Activated T-cell treated with anti-CD3 and anti-CD28 coated beads for 48 hours (primary cell): ENCODE measurements around the gene DLG2.
"Not testable (repeated sequence)": the region's sequence is repeated elsewhere in the genome, so short reads cannot be mapped to it uniquely, and the experiment has no call there.

ENCODE experiments used
- DNase-seq: peaks from one replicate; pipeline ENCODE4 v3.0.0-alpha.2; 2020; ENCODE audit warnings: low read depth

Gene DLG2

DNA sequence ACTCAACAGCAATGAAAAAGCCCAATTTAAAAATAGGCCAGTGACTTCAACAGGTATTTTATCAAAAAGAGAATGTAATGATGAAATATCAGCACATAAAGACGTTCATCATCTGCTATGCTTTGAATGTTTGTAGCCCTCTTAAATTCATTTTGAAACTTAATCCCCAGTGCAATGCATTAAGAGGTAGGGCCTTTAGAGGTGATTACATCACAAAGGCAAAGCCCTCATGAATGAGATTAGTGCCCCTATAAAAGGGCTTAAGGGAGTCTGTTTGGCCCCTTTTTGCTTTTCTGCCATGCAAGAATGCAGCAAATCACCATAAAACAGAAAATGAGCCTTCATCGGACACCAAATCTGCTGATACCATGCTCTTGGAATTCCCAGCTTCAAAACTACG is 637.0 kb downstream of the DLG2 start:
- DNase-seq: no peak

DNA sequence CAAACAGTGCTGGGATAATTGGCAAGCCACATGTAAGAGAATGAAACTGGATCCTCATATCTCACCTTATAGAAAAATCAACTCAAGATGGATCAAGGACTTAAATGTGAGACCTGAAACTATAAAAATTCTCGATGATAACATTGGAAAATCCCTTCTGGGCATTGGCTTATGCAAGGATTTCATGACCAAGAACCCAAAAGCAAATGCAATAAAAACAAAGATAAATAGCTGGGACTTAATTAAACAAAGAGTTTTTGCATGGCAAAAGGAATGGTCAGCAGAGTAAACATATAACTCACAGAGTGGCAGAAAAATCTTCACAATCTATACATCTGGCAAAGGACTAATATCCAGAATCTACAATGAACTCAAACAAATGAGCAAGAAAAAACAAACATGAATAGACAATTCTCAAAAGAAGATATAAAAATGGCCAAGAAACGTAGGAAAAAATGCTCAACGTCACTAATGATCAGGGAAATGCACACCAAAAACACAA is 639.4 kb downstream of the DLG2 start:
- not testable (repeated sequence) for DNase-seq

DNA sequence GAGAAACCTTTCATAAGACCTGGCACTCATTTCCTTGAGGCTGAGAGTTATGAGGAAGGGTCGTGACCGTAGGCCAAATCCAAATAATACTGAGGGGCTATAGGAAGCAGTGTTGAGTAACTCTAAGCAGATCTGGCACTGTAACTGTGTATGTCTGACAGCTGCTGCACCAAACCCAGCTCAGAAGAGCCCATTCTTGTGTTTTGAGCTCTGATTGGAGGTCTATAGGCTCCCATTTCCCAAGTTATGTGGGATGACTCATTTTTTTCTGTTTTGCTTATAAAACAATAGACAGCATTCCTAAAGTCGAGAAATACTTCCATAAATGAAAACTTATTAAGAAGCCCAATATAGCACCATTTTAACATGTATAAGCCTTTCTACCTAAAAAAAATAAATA is 645.8 kb downstream of the DLG2 start:
- no peak for DNase-seq

DNA sequence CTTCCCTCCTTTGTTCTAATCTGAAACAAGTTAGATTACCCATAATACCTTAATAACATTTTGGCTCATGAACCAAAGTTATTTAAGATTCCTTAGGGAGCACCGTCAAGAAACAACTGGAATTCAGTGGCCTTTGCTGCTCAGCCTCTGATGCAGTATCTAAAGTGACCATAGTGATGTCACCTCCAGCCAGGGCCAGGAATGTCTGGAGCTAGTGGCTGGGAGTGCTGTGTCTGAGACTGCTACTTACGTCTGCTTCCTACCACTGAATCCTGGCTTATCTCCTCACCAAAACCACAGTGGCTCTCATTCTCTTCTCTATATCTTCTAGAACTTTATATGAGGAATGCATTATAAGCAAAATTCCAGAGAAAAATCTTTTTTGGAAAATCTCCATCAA is 658.0 kb downstream of the DLG2 start:
- no peak for DNase-seq

DNA sequence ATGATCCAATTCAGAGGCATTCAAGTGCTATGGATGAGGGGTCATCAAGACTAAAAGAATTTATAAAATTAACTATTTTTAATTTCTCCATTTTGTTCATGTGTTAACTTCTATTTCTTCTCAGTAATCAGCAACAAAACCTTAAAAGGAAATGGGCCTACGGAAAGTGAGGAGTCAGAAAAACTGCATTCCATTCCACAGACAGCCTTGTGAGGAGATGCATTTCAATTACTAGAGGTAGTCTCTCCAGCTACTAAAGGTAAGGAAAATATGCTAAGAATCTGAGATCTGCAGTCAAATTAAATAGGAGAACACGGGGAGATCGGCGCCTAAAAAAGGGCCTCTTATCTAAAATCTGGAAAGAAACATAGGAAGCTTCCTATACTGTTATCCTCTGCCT is 661.7 kb downstream of the DLG2 start:
- DNase-seq: no peak

DNA sequence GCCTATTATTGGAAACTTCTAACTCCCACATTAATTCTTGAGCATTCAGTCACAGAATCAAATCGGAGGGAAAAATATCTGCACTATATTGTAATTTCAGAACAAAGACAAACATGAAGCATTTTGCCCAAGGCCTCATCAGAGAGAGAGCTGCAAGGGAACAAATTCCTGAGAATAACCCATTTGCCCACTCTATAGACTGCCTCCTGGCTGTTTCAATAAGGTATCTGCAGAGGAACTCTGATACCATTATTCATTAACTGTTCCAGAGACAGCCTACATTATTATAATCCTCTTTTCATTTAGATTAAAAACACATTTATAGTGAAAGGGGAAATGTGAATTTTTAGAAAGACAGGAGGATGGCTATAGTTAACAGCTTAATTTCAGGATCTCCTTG is 663.9 kb downstream of the DLG2 start:
- no peak for DNase-seq

DNA sequence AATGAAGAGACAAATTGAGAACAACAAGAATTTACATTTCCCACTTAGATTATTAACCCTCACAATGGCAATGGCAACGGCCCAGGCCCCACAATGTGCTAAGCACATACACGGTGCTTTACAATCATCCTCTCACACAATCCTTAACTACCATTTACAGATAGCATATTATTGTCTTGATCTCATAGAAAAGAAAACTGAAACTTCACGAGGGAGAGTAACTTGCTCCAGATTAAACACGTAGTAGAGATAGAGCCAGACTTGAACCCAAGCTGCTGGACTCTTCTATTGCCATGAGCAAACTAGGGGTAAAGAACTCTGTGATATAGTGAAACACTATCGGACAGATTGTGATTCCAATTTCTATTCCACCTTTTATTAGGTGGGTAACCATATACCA is 665.1 kb downstream of the DLG2 start:
- DNase-seq: no peak

DNA sequence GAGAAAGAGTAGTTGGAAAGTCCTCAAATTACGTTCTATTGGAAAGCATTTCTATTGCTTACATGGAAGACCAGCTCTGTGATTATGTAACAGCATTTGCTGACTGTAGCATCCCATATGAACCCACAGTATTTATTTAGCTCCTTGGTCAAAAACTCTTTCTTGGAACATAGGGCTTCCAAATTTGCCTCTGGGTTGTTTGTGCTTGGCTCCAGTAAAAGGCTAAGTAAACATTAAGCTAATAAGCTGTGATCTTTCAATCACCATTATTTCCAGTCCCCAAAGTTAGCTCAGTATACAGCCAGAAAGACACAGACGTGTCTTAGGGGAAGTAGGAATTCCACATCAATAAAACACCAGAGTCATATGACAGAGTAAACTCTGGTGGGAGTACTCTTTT is 668.8 kb downstream of the DLG2 start:
- no peak for DNase-seq

DNA sequence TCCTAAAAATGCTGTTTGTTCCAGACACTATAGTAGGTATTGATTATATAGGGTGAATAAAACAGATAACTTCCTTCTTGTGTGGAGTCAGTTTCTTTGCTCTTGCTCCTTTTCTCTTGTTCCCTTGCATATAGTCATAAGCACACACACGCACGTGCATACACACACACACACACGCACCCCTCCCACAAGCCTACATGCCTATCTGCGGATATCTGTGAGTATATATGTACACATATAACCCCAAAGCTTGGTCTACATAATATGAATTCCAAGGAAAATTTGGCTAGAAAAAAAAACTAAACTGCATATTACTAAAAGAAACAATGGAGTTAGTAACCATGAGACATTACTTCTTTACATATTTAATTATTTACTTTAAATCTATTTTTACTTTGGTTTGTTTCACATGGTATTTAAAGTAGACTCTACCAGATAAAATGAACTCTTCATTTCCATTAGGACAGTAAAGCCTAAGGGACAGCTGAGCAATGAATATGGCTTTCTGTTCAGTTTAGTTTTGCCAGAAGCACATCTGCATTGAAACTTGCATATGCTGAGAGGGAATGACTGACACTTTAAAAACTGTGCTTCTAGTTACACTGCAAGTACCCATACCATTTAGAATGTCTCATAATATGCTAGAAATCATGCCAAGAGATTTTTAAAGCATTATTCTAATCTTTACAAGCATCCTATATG is 676.4 kb downstream of the DLG2 start:
- DNase-seq: no peak

DNA sequence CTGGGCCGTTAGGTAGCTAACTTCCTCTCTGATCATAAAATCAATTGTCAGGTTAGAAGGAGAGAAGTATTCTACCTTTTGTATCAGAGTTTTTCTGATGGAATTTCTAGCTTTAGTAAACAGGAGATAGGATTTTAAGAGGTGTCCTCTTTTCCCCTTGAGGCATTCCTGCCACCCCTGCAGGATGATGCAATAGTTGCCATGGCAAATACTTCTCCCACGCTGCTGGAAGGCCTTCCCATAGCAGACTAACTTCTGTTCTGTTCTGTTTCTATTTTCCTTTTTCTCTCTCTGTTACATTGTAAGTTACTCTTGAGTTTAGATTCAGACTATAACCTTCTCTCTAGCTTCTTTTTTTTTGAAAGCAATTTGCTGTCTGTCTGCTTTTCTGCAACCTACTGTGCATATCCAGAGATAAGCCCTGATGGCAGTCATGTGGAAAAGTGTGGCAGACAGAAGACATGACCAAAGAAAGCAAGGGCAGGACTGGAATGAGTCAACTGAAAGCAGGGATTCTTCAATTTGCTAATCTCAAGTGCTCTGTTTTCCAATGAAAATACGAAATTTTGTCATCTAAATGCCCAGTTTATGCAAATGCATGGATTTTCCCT is 679.1 kb downstream of the DLG2 start:
- no peak for DNase-seq

DNA sequence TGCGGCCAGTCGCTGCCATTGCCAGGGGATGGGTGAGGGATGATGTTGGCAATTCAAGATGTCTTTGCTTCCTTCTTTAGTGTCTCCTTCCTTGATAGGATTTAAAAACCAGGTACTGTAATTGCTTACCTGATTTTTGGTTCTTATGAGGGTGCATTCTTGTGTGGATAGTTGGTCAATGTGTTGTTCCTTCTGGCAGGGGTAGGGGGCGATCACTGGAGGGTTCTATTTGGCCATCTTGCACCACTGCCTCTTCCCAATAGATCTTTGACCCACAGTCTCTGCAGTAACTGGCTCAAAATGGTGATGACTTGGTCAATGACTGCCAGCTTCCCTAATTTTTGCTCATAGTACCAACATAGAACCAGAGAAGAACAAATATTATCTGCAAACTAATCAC is 680.1 kb downstream of the DLG2 start:
- no peak for DNase-seq

DNA sequence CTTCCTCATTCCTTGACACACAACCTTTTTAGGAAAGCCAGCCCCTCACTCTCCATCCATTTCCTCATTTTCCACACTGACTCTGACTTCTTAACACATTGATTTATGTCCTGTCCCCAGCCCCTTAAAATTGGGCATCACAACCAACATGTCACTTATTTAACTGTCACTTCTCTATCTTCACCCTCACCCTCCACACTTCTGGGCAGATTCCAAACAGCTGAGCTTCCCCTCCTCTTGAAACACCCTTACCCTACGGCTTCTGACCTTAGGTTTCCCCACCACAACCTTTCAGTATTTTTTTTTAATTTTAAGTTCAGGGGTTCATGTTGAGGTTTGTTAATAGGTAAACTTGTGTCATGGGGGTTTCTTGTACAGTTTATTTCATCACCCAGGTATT is 696.3 kb downstream of the DLG2 start:
- DNase-seq: no peak

DNA sequence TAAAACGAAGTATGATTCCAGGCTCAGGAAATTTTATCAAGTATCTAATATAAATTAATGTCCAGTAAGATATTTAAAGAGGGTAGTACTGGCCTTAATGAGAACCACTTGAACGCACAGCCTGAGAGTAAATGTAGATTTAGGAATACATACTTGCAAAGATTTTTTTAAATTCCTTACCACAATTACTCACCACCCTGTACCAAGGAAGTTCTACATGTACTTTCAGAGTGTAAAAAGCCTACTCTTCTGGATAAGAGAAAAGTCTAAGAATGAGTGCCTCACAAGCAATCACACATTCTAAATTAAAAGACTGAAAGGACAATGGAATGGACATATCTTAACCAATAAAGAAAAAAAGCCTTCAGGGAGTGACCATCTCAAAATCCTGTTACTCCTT is 697.4 kb downstream of the DLG2 start:
- no peak for DNase-seq

DNA sequence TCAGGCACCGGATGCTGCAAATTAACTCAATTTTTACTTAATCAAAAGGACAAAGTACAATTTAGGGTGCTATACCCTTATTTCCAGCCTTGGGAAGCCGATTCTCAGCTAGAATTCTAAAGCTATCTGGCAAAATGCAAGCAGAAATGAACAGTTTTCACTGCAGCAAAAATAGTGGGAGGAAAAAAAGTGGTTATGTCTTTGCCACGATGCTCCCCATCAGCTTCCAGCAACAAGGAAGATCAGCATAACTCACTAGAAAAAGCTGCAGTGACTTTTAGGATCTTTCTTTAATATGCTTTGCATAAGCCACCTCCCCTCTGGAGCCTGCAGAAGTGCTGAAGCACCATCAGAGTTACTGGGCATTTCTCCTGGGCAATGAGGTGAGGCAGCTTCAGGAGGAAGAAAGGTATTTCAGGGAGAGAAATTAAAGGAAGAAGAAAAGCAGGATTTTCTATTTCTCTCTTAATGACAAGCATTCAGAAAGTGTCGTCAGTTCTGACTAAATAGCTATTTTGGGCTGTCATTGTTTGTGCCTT is 702.9 kb downstream of the DLG2 start:
- no peak for DNase-seq

DNA sequence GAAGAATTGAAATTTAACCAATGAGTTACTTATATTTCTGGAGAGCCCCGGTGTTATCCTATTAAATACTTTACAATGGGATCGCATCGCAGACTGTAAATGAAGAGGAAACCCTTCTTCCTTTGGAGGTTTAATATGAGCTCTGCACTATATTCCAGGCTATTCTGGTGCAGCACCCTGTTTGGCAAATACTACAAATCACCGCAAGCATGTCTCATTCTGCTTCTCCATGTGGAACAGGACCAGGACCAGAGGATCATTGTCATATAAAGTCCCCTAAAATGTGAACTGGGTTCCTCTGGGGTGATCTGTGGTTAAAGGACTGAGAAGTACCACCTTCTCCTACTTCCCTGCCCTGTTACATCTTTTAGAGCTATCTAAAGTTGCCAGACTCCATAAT is 703.7 kb downstream of the DLG2 start:
- no peak for DNase-seq

DNA sequence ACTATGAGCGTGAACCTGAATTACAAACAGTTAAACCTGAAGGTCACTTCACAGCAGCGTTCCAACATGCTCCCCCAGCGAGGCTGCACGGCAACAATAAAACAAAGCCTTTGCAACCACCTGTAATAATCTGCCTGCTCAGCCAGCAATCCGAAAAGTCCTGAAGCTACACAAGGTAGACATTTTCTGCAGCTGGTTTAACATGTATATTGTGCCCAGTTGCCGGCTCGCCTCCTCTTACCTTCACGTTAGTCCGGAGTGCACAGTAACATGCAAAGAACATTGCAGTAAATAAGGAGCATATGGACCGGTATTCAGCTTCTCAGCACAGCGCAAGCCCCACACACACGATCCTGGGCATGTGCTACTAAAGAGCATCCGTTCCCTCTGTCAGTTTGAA is 704.3 kb downstream of the DLG2 start:
- DNase-seq: no peak

DNA sequence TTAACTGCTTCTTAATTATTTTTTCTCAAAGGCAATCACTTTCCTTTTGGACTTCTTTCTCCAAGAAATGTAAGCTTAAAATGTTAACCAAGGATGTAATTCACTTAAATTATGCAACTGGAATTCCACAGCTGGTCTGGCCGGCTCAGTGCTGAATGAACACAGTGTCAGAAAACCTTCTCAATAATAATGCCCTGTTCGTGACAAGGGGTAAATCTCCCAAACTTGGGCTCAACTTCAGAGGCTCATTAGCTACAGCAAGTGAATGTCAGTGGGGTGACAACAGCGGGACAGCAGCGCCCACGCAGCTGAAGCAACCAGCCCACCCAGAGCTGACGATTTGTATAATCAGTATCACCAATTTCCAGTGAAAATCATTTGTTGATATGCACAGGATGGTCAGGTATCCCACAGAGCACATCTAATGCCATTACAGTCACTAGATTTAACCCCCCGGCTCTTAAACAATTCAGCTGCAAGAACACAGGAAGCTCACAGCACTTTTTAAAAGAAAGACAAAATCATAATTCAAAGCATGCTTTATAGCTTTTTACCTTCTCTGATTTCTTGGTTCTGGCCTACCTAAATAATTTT is 704.8 kb downstream of the DLG2 start:
- DNase-seq: no peak

DNA sequence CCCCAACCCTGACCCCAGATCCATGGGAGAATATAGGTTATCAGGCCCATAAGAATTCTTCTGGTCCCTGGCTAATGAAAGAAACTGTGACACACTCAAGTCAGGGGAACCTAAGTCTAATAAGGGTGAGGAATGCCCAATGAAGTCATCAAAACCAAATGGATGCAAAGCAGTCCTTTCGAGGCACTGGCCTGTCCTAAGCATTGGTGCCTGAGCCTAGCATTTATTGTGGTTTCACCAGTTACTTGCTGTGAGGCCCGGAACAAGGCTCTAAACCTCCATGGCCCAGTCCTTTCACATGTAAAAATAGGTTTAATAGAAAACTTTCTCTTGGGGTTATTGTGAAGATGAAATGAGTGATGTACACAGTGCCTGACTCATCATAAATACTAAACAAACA is 712.6 kb downstream of the DLG2 start:
- DNase-seq: no peak

DNA sequence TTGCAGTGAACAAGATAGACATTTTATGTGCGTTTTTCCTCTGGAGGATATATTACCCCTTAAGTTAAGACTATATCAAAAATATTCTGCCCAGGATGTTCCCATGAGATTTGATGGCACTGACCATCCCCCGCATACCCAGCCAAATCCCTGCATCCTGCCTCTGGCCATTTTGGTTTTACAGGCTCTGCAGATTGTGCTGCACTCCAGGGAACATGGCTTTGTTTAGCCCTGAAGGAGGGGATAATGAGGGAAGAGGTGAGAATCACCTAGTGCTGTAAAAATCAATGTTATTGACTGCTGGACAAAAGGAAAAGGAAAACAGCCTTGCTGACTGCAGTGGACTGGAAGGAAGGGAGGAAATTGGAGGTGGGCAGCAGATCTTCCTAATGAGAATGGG is 717.4 kb downstream of the DLG2 start:
- no peak for DNase-seq

DNA sequence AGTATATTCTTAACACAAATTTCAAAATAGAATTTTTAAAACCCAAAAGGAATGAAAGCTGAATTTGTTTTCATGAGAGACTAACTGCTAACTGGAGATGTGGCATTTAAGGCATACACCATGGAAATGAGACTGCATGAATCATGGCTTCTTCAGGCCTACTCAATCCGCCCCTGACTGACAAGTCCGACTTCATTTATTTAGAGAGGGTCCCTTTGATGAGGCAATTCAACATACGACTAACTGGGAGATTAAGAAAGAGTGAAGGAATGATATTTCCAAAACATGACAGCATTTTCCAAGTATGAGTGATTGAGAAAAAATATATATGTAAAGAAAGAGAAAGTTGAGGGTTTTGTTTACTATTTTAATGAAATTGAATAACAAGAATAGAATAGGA is 720.1 kb downstream of the DLG2 start:
- no peak for DNase-seq

DNA sequence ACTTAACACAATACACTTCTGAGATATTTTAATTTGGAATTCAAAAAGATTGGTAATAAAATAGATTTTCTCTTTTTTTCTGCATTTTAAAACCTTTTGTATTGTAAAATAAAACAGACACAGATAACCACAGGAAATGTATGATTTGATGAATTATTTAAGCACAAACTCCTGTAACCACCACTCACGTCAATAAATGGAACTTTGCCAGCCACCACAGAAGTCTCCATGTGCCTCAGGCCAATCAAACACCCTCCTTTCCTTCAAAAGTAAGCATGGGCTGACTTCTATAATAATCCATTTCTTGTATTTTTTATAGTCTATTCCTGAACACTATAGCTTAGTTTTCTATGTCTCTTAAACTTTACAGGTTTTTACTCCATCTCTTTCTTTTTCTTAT is 721.7 kb downstream of the DLG2 start:
- DNase-seq: no peak

DNA sequence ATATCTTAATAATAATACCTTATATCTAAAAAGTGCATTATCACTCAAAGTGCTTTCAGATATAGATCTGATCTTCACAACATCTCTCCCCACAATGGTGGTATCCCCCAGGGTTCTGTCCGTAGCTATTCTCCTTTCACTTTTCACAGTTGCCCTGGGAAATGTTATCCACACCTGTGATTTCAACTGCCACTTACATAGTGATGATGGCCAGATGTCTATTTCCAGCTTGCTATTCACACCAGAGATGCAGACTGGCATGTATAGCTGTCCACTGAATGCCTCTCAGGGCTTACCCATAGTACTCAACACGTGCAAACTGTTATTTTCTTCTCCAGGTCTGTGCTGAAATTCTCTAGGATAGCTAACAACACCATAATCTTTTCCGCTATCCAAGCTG is 724.7 kb downstream of the DLG2 start:
- no peak for DNase-seq

DNA sequence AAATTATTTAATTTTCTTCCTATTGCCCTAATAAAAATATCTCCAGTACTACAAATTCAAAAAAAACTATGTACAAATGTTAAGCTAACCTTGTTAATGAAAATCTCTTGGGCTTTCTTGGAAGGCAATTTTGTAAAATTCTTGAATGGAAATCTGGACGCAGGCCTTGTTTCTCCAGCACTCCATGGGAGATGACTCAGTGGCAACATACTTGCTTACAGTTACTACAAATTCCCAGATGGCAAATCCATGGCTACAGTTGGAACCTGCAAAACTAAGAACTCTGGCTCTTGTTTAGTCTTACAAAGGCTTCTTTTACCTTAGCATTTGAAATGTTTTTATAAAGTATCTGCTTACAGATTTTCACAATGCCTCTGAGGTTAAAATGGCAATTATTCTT is 725.2 kb downstream of the DLG2 start:
- DNase-seq: no peak

DNA sequence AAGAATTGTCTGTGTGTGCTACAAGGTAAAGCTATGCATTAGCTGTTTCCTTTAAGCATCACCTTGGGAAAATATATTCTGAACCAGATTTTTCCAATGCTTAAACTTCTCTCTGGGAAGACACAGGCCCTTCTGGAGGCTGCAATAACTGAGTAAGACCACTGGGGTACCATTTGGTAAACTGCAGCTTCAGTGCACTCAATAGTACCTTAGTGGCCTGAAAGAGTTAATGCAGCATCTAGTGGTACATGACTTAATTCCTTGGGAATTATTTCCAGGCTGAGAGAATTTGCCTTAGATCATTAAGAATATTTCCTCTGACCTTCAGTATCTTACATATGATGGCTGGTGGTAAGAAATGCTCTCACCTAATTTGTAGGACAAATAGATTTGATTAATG is 727.4 kb downstream of the DLG2 start:
- DNase-seq: no peak
